ENCODE measurements around the gene CFAP73. TPM values are rescaled to one million over a fixed set of nuclear protein-coding genes. Genes with fewer than 3 reads are reported as not detected.

CFAP73 gene
- polyA plus RNA-seq, 1 experiment = not detected

GRCh38 chr12:113196990-113197389 lies 47.5 kb downstream of the CFAP73 start:
- no peaks in the 10 kb centered on the region for H3K27me3 ChIP-seq (ENCODE audit: control insufficient read depth, insufficient read depth, low read length)
- DNase-seq (ENCODE audit: low read depth, low spot score) = no peak
- no peak overlapping the region for H3K27ac ChIP-seq (ENCODE audit: low read depth, low read length)
- TF ChIP-seq, protein P1, sequence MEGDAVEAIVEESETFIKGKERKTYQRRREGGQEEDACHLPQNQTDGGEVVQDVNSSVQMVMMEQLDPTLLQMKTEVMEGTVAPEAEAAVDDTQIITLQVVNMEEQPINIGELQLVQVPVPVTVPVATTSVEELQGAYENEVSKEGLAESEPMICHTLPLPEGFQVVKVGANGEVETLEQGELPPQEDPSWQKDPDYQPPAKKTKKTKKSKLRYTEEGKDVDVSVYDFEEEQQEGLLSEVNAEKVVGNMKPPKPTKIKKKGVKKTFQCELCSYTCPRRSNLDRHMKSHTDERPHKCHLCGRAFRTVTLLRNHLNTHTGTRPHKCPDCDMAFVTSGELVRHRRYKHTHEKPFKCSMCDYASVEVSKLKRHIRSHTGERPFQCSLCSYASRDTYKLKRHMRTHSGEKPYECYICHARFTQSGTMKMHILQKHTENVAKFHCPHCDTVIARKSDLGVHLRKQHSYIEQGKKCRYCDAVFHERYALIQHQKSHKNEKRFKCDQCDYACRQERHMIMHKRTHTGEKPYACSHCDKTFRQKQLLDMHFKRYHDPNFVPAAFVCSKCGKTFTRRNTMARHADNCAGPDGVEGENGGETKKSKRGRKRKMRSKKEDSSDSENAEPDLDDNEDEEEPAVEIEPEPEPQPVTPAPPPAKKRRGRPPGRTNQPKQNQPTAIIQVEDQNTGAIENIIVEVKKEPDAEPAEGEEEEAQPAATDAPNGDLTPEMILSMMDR (IDR thresholded peaks at IDR 0.05; ENCODE audit: low read depth, low read length) = peak; percentile 80
- CTCF ChIA-PET = interaction anchor here (0.5 to 2.6 kb wide), 32 partner anchors 8 to 707 kb away, joined by 3 to 15 read pairs (median 4); partner anchors contain the start of gene SLC8B1
- H3K4me3 ChIP-seq (ENCODE audit: low read depth, low read length) = no peak overlapping the region
- POLR2A ChIA-PET = no interaction called here
- no peaks in the 10 kb centered on the region for H3K9me3 ChIP-seq (ENCODE audit: control insufficient read depth, insufficient read depth, low read length)

DNA sequence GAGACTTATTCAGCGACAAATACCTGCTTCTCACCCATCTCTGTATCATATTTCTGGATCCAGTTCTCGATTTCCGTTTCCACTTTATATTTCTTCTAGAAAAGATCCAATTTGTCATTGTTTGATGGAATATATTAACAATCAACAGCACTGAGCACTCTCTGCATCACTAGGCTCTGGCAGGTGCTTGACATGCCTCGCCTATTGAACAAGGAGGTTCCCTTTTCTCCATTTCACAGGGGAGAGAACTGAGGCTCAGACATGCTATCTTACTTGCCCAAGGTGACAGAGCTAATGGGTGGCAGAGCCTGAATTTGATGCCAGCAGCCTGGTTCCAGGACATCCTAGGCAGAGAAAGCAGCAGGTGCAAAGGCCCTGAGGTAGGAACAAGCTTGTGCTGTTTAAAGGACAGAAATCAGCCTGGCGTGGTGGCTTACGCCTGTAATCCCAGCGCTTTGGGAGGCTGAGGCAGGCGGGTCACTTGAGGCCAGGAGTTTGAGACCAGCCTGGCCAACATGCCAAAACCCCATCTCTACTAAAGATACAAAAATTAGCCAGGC lies 48.1 kb downstream of the CFAP73 start:
- TF ChIP-seq, protein P1 (IDR thresholded peaks at IDR 0.05; ENCODE audit: low read depth, low read length) = no peak

DNA sequence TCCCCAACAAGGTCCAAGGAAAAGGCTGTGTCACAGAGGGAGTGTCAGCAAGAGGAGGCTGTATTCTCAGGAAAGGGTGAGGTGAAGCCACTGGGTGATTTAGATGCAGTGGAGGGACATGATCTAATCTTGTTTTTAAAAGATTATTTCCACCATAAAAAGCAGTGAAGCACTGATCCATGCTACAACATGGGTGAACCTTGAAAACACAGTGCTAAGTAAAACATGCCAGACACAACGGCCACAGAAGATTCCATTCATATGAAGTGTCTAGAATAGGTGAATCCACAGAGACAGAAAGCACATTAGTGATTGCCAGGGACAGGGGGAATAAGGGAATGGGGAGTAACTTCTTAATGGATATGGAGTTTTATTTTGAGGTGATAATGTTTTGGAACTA lies 48.8 kb downstream of the CFAP73 start:
- ChIA-PET CTCF (interaction anchor here (0.5 to 2.6 kb wide), 2 partner anchors 127 to 227 kb away, joined by 3 to 15 read pairs; no protein-coding TSS in a partner anchor), POLR2A (no interaction called here)
- H3K27ac ChIP-seq (ENCODE audit: low read depth, low read length) = no peak overlapping the region
- H3K27me3 ChIP-seq (ENCODE audit: control insufficient read depth, insufficient read depth, low read length) = no peaks in the 10 kb centered on the region
- H3K9me3 ChIP-seq (ENCODE audit: control insufficient read depth, insufficient read depth, low read length) = no peaks in the 10 kb centered on the region
- no peak for DNase-seq (ENCODE audit: low read depth, low spot score)
- TF ChIP-seq, protein P1 (IDR thresholded peaks at IDR 0.05; ENCODE audit: low read depth, low read length) = no peak
- H3K4me3 ChIP-seq (ENCODE audit: low read depth, low read length) = no peak overlapping the region

More for the DNA sequence above, 48.1 kb downstream of the CFAP73 start:
- DNase-seq (ENCODE audit: low read depth, low spot score) = no peak
- ChIA-PET POLR2A (no interaction called here), CTCF (interaction anchor here (0.5 to 2.6 kb wide), 33 partner anchors 8 to 707 kb away, joined by 3 to 15 read pairs (median 4); partner anchors contain the start of gene SLC8B1)
- Histone ChIP-seq H3K9me3 (ENCODE audit: control insufficient read depth, insufficient read depth, low read length) (no peaks in the 10 kb centered on the region), H3K27me3 (ENCODE audit: control insufficient read depth, insufficient read depth, low read length) (no peaks in the 10 kb centered on the region), H3K27ac (ENCODE audit: low read depth, low read length) (no peak overlapping the region), H3K4me3 (ENCODE audit: low read depth, low read length) (no peak overlapping the region)

- Histone ChIP-seq H3K4me3 (ENCODE audit: low read depth, low read length) (no peak overlapping the region), H3K27ac (ENCODE audit: low read depth, low read length) (no peak overlapping the region), H3K9me3 (ENCODE audit: control insufficient read depth, insufficient read depth, low read length) (no peaks in the 10 kb centered on the region), H3K27me3 (ENCODE audit: control insufficient read depth, insufficient read depth, low read length) (no peaks in the 10 kb centered on the region)
- no peak for DNase-seq (ENCODE audit: low read depth, low spot score)
- ChIA-PET CTCF (interaction anchor here (0.9 kb wide), 1 partner anchor 225 kb away, joined by 3 read pairs; no protein-coding TSS in a partner anchor), POLR2A (no interaction called here)
- TF ChIP-seq, protein P1 (IDR thresholded peaks at IDR 0.05; ENCODE audit: low read depth, low read length) = no peak
These were observed 50.7 kb downstream of the CFAP73 start for GRCh38 chr12:113200021-113200797.

Data from AG04450 (cell line).